ENCODE results near the gene FBXL2. TPM values are rescaled to one million over a fixed set of nuclear protein-coding genes. Genes with fewer than 3 reads are reported as not detected.

Gene FBXL2
- total RNA-seq, 2 experiments from 2014 or later = 0.06 TPM; not detected in 1

DNA sequence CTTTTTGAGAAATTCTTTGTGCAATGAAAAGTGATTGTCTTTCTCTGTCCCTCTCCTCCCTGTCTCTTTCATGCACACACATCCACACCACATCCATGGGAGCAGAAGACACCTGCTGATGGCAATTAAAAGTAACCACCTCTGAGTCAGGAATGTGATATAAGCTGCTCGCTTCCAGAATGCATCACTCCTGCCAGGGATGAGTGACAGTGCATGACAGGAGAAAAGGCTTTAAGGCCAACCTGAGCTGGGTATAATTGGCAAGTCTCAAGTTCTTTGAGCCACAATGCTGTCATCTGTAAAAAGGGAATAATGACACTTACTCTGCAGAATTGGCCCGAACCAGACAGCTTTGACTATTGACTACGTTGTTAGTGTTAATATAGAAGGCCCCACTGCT lies 103.4 kb downstream of the FBXL2 start:
- H4K20me1 ChIP-seq (ENCODE audit: insufficient read depth, low read length) = no peaks in the 10 kb centered on the region
- H3K9me2 ChIP-seq (ENCODE audit: insufficient read depth, low read length) = no peaks in the 10 kb centered on the region
- H3K9me3 ChIP-seq (ENCODE audit: low read length) = no peaks in the 10 kb centered on the region
- peaks cover 3% of the 10 kb centered on the region; the same call in 1 of the 2 replicates for H3K36me3 ChIP-seq (ENCODE audit: insufficient read depth, low read length)
- H3K4me3 ChIP-seq (ENCODE audit: low read depth, low read length, poor library complexity, severe bottlenecking) = no peak overlapping the region
- no peak overlapping the region for H2AFZ ChIP-seq (ENCODE audit: low read length)
- H3K4me2 ChIP-seq (ENCODE audit: low read length) = no peak overlapping the region
- intact Hi-C loops (cut with micrococcal nuclease; ENCODE audit: unreplicated experiment) = no loop called here
- TF ChIP-seq, protein P1, sequence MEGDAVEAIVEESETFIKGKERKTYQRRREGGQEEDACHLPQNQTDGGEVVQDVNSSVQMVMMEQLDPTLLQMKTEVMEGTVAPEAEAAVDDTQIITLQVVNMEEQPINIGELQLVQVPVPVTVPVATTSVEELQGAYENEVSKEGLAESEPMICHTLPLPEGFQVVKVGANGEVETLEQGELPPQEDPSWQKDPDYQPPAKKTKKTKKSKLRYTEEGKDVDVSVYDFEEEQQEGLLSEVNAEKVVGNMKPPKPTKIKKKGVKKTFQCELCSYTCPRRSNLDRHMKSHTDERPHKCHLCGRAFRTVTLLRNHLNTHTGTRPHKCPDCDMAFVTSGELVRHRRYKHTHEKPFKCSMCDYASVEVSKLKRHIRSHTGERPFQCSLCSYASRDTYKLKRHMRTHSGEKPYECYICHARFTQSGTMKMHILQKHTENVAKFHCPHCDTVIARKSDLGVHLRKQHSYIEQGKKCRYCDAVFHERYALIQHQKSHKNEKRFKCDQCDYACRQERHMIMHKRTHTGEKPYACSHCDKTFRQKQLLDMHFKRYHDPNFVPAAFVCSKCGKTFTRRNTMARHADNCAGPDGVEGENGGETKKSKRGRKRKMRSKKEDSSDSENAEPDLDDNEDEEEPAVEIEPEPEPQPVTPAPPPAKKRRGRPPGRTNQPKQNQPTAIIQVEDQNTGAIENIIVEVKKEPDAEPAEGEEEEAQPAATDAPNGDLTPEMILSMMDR (conservative IDR thresholded peaks at IDR 0.05; ENCODE audit: low read length) = no peak
- no peak for TF ChIP-seq EZH2phosphoT487 (IDR thresholded peaks at IDR 0.05; ENCODE audit: borderline replicate concordance, low read depth, low read length)
- no TSS peak for BruUV-seq (replicated peaks)
- no peaks in the 10 kb centered on the region for H3K79me2 ChIP-seq (ENCODE audit: insufficient read depth, low read depth, low read length)
- DNase-seq (ENCODE audit: low spot score) = no peak
- ChIA-PET CTCF (ENCODE audit: unreplicated experiment) (no interaction called here), POLR2A (no interaction called here)
- H3K4me1 ChIP-seq (ENCODE audit: insufficient read depth, low read length, poor library complexity, severe bottlenecking) = no peaks in the 10 kb centered on the region
- no peak overlapping the region for H3K27ac ChIP-seq (ENCODE audit: low read depth, low read length, poor library complexity, severe bottlenecking)

DNA sequence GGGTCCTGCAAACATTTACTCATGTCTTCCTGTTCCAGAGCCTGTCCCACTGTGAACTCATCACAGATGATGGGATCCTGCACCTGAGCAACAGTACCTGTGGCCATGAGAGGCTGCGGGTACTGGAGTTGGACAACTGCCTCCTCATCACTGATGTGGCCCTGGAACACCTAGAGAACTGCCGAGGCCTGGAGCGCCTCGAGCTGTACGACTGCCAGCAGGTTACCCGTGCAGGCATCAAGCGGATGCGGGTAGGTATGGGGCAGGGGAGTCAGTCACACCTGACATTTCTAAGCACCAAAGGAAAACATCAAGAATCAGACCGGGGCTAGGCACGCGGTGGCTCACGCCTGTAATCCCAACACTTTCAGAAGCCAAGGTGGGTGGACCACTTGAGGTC lies 106.7 kb downstream of the FBXL2 start:
- no TSS peak for BruUV-seq (replicated peaks)
- H4K20me1 ChIP-seq (ENCODE audit: insufficient read depth, low read length) = no peaks in the 10 kb centered on the region
- no peak overlapping the region for H2AFZ ChIP-seq (ENCODE audit: low read length)
- no peaks in the 10 kb centered on the region for H3K9me2 ChIP-seq (ENCODE audit: insufficient read depth, low read length)
- H3K36me3 ChIP-seq (ENCODE audit: insufficient read depth, low read length) = peaks cover 35% of the 10 kb centered on the region
- ChIA-PET CTCF (ENCODE audit: unreplicated experiment) (no interaction called here), POLR2A (no interaction called here)
- intact Hi-C loops (cut with micrococcal nuclease; ENCODE audit: unreplicated experiment) = no loop called here
- no peaks in the 10 kb centered on the region for H3K4me1 ChIP-seq (ENCODE audit: insufficient read depth, low read length, poor library complexity, severe bottlenecking)
- TF ChIP-seq EZH2phosphoT487 (IDR thresholded peaks at IDR 0.05; ENCODE audit: borderline replicate concordance, low read depth, low read length) = no peak
- TF ChIP-seq, protein P1 (conservative IDR thresholded peaks at IDR 0.05; ENCODE audit: low read length) = no peak
- no peaks in the 10 kb centered on the region for H3K9me3 ChIP-seq (ENCODE audit: low read length)
- H3K79me2 ChIP-seq (ENCODE audit: insufficient read depth, low read depth, low read length) = no peaks in the 10 kb centered on the region
- H3K27ac ChIP-seq (ENCODE audit: low read depth, low read length, poor library complexity, severe bottlenecking) = no peak overlapping the region
- no peak overlapping the region for H3K4me3 ChIP-seq (ENCODE audit: low read depth, low read length, poor library complexity, severe bottlenecking)
- no peak for DNase-seq (ENCODE audit: low spot score)
- no peak overlapping the region for H3K4me2 ChIP-seq (ENCODE audit: low read length)

DNA sequence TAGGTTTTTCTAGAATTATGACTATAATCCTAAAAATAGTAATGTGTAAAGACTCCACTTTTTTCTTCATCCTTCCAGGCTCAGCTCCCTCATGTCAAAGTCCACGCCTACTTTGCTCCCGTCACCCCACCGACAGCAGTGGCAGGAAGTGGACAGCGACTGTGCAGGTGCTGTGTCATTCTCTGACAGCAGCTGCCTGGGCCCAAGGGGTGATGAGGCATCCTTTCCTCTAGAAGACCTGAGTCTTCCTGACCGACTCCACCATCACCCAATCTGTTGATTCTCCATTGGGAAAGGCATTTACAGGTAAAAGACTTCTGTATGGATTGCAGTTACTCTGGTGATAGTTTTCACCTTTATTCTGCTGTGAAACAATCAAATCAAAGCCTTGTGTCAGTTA lies 108.2 kb downstream of the FBXL2 start:
- peak; percentile 14 for DNase-seq (ENCODE audit: low spot score)
- CTCF ChIA-PET (ENCODE audit: unreplicated experiment) = interaction anchor here (0.5 kb wide), 1 partner anchor 12 kb away, joined by 3 read pairs; no protein-coding TSS in a partner anchor
- H4K20me1 ChIP-seq (ENCODE audit: insufficient read depth, low read length) = no peaks in the 10 kb centered on the region
- intact Hi-C loops (cut with micrococcal nuclease; ENCODE audit: unreplicated experiment) = no loop called here
- H3K36me3 ChIP-seq (ENCODE audit: insufficient read depth, low read length) = peaks cover 48% of the 10 kb centered on the region
- BruUV-seq (replicated peaks) = no TSS peak
- no peak overlapping the region for H2AFZ ChIP-seq (ENCODE audit: low read length)
- H3K27ac ChIP-seq (ENCODE audit: low read depth, low read length, poor library complexity, severe bottlenecking) = no peak overlapping the region
- H3K4me2 ChIP-seq (ENCODE audit: low read length) = no peak overlapping the region
- TF ChIP-seq, protein P1 (conservative IDR thresholded peaks at IDR 0.05; ENCODE audit: low read length) = no peak
- no peak for TF ChIP-seq EZH2phosphoT487 (IDR thresholded peaks at IDR 0.05; ENCODE audit: borderline replicate concordance, low read depth, low read length)
- H3K4me1 ChIP-seq (ENCODE audit: insufficient read depth, low read length, poor library complexity, severe bottlenecking) = no peaks in the 10 kb centered on the region
- no peaks in the 10 kb centered on the region for H3K9me2 ChIP-seq (ENCODE audit: insufficient read depth, low read length)
- no peaks in the 10 kb centered on the region for H3K79me2 ChIP-seq (ENCODE audit: insufficient read depth, low read depth, low read length)
- POLR2A ChIA-PET = interaction anchor here (0.7 to 1.0 kb wide), 2 partner anchors 11 to 156 kb away, joined by 3 read pairs; no protein-coding TSS in a partner anchor
- H3K9me3 ChIP-seq (ENCODE audit: low read length) = no peaks in the 10 kb centered on the region
- H3K4me3 ChIP-seq (ENCODE audit: low read depth, low read length, poor library complexity, severe bottlenecking) = no peak overlapping the region

Measured in OCI-LY7 (cell line).